GM18517 (cell line): ENCODE measurements around the gene NIPAL4.

ENCODE experiments used
- ATAC-seq: cut with Tn5 transposase; IDR thresholded peaks from one replicate; pipeline ENCODE4 v1.9.1; 2021; ENCODE audit warnings: mild to moderate bottlenecking, moderate library complexity; ENCODE audit not compliant: unreplicated experiment

The NIPAL4 gene

GRCh38 chr5:157513182-157513581 is 53.2 kb downstream of the NIPAL4 start:
- no peak for ATAC-seq

GRCh38 chr5:157514974-157515373 is 55.0 kb downstream of the NIPAL4 start:
- no peak for ATAC-seq

GRCh38 chr5:157516006-157516405 is 56.0 kb downstream of the NIPAL4 start:
- ATAC-seq: no peak

- no peak for ATAC-seq
Observed at GRCh38 chr5:157516626-157517325, 56.8 kb downstream of the NIPAL4 start.

- peak; percentile 76 for ATAC-seq
Observed at GRCh38 chr5:157518963-157519362, 59.0 kb downstream of the NIPAL4 start.

GRCh38 chr5:157519579-157520253 is 59.7 kb downstream of the NIPAL4 start:
- peak; percentile 63 for ATAC-seq

- ATAC-seq: no peak
Observed at GRCh38 chr5:157520911-157521703, 61.1 kb downstream of the NIPAL4 start.

GRCh38 chr5:157521704-157522029 is 61.7 kb downstream of the NIPAL4 start:
- no peak for ATAC-seq

- ATAC-seq: no peak
Observed at GRCh38 chr5:157523976-157524375, 64.0 kb downstream of the NIPAL4 start.
